NCI-H1436 treated with DMSO at 0.1 percent for 48 hours (cell line): ENCODE measurements around the gene B9D2.
A peak's percentile ranks its signal among the peaks of the same experiment; 100 is the strongest.

Experiments
- DNase-seq: peaks from one replicate; lab custom pipeline; 2025; lab: John Stamatoyannopoulos, UW

B9D2 gene

DNA sequence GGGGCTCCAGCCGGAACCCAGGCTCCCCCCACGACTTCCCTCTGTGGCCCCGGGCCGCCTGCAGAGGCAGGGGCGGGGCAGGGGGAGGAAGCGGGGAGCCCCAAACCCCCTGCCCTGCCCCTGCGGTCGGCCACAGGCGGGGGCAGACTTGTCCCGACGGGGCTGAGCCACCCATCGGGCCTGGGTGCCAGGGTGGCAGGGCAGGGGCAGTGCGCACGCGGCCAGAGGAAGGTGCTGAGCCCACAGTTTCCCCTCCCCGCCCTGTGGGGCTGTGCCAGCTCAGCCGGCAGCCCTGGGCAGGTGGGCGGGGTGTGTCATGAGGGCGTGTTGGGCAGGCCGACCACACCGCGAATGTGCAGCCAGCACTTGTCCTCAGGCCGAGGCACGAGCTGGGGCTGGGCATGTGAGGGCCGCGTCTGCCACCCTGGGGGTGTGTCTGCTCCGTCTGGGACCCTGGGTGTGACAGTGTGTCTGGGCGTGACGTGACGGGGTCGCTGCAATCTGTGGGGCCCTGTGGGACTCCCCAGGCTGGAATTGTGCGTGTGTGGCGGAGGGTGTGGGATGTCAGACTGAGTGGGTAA lies 36.3 kb downstream of the B9D2 start:
- DNase-seq: no peak

DNA sequence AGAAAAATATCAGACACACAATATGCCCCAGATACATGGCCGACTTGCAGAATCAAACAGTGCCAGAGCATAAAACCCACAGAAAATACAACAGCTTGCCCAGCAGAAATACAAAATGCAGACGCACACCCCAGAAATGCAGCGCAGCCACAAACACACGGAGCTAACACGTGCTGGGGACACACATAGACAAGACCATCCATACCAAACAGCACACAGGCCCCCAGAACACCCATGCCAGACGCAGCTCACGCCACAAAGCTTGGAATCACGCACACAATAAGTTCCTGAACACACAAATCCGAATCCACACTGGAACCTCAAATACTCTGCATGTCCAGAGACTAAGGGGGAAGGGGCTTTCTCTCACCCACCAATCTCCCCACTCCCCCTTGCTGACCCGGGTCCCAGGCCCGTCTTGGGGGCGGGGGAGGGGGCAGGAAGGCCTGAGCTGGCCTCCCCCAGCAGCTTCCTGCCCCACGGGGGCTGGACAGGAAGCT lies 36.8 kb downstream of the B9D2 start:
- DNase-seq: no peak

DNA sequence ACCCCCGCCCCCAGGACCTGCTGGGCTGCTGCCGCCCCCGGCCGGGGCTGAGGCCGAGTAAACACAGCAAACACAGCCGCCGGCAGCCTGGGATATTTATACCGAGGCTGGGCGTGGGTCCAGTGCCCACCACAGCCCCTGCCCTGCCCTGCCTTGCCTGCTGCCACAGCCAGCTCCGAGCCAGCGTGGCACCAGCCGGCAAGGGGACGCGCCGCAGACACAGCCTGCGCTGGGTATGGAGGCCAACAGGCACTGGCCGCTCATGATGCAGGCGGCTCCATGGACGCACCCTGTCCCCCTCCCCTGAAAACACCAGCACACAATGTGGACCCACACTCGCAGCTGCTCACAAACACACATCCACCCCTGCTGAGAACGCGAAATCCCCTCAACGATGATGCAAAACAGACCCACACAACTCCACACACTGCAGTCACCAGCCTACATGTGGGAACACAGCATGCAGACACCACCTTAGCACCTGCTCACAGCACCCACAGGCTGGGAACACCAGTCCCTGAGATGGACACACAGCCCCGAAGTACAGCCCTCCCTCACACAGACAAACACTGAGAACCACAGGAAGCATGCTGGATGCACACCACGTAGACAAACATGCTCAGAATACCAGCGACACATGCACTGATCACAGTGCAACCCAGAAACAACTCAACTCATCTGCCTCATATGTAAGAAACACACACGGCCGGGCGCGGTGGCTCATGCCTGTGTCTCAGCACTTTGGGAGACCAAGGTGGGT lies 37.8 kb downstream of the B9D2 start:
- DNase-seq: no peak

DNA sequence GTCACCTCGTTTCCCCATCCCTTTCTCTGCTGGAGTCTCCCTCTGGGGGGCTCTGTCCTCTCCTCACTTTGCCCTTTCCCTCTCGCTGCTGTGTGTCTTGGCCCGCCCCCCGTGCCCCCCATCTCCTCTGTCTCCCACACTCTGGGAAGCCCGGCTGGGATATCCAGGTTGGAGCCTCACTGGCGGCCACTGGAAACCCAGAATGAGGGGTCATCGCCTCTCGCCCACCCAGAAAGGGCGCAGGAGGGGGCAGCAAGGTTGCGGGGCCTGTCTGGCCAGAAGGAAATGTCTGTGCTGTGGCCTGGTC lies 38.4 kb downstream of the B9D2 start:
- DNase-seq: no peak

DNA sequence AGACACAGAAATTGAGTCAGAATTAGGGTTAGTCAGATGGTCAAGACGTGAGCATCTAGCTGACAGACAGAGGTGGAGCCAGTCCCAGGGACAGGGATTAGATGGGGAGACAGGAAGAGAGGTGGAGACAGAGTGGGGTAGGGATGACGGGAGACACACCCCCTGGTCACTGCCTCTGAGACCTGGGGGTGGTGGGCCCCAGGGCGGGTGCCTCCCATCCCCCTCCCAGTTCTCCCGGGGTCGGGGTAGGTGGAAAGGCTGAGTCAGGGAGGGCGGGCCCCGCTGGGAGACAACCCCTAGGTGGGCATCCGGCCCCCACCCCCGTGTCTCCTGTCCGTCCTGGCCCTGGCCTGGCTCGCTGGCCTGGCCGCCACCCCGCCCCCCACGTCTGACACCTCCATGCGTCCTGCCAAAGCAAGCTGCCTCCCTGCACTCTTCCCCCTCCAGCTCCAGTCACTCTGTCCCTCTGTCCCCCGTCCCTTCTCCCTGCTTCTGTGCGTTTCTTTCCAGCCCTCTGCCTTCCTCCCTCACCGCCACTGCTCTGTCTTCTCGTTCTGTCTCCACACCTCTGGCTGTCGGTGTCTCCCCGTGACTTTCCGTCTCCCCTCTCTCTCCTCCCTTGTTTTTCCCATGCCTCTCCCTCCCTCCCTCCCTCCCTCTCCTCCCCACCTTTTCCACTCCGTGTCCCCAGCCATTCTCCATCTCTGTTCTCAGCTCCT lies 38.9 kb downstream of the B9D2 start:
- DNase-seq: no peak

DNA sequence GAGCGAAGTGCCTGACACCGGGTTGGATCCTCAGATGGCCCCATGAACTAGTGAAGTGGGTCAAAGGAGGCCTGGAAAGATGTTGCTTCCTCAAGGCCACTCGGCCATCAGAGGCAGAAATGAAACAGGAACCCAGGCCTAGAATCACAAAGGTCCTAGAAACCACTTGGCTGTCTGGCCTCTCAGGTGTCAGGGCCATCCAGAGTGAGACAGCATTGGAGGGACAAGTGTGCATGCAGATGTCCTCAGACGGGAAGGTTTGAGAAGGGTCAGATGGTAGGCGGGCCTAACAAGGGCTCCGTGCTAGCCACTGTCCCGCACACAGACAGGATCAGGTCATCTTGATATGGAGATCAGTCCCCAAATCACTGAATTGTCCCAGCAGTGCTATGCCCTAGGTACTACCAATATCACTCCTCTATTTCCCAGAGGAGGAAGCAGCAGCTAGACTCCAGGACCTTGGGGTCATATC lies 39.7 kb downstream of the B9D2 start:
- no peak for DNase-seq

DNA sequence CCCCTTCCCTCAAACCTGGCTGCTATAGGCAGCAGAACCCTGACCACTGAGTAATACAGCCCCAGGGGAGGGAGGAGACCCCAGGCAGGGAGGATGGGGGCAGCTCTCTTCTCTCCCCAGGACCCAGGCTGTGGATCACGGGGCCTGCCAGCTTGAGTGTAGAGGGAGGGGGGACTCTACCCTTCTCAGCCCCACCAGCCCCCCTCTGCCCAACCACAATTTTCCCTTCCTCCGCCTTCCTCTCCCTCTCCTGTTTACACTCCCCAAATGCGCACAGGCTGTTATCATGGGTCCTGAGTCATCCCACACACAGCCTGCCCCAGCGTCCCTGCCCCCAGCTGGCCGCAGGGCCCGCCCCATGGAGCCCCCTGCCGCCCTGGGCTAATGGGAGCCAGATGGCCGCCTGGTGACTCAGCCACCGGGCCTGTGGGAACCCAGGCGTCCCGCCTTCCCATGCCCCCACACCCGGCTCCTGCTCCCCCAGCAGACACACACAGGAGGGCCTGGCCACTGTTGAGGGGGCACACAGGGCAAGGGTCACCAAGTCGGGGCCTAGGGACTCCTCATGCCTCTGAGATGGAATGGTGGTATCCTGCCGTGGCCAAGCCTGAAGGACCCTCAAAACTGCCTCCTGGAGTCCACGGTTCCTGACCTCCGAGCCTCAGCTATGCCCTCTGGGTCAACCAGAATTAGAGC lies 40.4 kb downstream of the B9D2 start:
- no peak for DNase-seq

DNA sequence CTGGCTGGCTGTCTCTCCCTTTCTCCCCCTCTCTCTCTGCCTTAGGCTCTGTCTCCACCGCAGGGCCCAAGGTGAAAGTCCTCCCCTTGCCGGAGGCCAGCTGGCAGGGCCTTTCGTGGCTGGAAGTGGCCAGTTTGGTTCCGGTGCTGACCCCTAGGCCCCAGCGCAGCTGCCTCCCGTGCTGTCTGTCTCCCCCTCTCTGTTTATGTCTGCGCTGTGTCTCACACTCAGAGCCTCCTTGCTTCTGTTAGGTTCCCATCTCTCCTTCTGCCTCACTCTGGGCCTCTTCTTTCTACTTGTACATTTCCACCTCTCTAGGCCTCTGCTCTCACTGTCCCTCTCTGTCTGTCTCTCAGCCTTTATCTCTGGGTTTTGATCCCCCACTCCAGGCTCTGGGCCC lies 40.9 kb downstream of the B9D2 start:
- no peak for DNase-seq

DNA sequence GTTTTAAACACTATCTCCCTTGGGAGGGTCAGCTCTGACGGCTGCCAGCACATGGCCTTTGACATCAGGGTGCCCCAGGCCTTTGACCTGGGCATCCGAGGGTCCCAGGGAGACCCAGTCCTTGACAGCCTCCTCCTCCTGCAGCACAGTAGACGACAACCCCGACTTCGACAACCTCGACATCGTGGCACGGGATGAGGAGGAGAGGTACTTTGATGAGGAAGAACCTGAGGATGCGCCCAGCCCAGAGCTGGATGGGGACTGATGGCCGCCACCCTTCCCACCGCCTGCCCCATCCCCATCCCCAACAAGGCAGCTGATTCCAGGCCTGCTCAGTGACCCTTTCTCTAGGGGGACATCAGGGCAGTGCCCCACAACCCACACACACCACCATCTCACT lies 41.5 kb downstream of the B9D2 start:
- no peak for DNase-seq

DNA sequence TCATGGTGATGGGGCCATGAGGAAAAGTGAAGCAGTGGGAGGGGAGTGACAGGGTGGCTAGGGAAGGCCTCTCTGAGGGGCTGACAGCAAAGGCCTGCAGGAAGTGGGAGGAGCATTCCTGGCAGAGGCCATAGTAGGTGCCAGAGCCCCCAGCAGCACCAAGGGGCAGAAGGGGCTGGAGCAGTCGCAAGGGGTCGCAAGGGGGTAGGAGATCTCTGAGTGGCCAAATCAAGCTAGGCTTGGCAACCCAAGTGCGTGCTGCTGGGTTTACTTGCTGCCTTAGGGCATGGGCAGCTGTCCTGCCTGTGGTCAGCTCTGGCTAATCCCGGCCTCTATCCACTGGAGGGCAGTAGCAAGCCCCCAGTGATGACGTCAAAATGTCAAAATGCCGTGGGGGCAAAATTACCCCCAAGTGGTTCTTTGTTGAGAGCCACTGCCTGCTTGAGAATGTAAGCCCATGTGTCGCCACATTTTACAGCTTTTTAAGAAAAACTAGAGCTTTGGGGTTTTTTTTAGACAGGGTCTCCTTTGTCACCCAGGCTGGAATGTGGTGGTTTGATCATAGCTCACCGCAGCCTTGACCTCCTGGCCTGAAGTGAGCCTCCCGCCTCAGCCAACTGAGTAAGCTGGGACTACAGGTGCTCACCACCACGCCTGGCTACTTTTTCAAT lies 42.2 kb downstream of the B9D2 start:
- DNase-seq: no peak

DNA sequence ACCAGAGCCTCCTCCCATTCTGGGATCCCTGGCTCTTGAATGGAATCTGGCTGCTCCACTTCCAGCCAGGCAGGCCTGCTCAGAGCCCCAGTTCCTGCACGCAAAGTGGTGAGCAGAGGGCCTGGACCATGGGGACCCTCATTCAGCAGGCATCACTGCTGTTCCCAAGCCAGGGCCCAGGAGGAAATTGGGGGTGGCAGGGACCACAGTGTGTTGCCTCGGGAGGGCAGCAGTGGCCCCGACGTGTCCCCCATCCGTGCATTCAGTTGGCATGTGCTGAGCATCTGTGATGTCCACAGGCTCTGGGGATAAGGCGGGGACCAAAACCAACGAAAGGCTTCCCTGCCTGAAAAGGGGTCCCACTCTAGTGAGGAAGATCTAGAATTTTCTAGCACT lies 42.7 kb downstream of the B9D2 start:
- no peak for DNase-seq

DNA sequence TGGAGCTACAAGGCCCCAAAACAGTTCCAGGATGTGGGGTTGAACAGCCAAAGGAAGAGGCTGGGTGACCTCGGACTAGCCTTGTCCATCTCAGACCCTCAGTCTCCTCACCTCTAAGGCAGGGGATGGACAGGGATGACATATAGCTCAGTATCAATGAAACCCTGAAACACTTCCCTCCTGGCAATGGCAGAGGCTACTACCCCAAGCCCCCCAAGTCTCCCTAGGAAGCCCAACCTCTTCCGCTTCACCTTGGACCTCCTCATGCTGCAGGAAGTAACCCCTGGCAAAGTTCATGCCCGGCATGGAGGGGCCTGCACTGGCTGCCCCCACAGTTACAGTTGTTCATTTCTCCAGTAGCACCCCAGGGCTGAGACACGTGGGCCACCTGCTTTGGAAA lies 43.4 kb downstream of the B9D2 start:
- DNase-seq: no peak

DNA sequence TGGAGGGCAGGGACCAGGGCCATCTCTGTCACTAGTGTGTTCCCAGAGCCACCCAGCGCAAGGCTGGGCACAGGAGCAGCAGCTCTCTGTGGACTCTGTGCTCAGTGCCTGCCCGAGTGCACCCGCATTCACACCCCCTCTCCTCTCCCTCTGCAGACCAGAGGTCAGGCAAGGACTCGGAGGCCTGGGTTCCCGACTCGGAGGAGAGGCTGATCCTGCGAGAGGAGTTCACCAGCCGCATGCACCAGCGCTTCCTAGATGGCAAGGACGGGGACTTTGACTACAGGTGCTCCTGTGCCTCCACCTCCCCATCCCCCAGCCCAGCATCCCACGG lies 43.8 kb downstream of the B9D2 start:
- no peak for DNase-seq

DNA sequence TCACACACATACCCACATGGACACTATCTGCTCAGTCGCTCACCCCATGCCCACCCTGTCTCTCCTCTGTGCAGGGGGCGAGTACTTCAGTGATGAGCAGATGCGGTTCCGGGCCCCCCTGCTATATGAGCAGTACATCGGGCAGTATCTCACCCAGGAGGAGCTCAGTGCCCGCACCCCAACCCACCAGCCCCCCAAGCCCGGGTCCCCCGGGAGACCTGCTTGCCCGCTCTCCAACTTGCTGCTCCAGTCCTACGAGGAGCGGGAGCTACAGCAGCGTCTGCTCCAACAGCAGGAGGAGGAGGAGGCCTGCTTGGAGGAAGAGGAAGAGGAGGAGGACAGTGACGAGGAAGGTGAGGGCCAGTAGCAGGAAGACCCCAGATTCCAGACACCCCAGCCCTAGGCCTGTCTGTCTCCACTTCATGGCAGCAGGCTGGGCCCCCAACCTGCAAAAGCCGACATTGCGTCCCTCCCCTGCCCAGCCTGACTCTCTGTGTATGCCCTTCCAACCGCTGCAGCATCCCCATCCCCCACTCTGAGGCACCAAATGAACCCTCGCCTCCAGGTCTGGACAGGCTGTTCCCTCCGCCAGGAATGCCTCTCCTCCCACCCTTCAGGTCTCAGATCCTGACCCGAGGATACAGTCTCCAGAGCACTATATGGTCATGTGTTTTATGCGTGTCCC lies 44.3 kb downstream of the B9D2 start:
- no peak for DNase-seq

DNA sequence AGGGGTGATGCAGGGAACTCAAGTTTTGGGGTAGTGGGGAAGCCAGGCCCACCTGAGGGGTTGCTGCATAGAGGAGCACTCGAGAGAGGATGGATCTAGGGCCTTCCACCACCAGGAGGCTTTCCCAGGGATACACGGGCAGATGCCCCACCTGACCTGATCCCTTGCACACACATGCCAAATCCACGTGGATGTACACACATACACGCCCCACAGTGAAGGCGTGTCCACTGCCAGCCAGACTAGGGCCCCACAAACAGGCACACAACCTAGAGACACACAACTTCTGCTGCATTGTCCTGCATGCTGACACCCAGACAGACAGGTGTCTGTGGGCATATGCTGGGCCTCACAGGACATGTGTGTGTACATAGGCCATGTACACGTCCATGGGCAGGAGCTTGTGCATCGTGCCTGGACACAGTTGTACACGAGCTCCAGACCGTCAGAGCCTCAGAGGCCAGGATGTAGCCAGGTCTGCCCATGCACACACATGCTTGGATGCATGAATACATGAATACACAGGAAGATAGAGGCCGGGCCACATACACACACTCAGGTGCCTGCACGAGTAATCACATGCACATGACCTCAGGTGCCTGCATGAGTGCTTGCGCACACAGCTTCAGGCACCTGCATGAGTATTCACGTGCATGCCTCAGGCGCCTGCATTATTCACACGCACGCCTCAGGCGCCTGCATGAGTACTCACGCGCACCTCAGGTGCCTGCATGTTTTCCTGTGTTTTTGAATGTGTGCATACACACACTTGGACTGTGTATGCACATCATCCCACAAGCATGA lies 45.1 kb downstream of the B9D2 start:
- no peak for DNase-seq

DNA sequence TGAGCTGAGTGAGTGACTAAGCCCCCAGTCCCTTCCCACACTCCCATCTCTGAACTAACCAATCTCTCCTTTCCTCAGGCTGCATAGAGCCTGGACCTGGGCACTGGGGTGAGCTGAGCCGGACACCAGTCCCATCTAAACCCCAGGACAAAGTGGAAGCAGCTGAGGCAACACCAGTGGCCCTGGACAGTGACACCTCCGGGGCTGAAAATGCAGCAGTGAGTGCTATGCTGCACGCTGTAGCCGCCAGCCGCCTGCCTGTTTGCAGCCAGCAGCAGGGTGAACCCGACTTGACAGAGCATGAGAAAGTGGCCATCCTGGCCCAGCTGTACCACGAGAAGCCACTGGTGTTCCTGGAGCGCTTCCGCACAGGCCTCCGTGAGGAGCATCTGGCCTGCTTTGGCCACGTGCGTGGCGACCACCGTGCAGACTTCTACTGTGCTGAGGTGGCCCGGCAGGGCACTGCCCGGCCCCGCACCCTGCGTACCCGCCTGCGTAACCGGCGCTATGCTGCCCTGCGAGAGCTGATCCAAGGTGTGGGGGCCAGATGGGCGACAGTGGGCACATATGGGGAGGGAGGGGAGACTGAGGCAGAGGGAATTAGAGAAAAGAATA lies 47.5 kb downstream of the B9D2 start:
- DNase-seq: no peak

DNA sequence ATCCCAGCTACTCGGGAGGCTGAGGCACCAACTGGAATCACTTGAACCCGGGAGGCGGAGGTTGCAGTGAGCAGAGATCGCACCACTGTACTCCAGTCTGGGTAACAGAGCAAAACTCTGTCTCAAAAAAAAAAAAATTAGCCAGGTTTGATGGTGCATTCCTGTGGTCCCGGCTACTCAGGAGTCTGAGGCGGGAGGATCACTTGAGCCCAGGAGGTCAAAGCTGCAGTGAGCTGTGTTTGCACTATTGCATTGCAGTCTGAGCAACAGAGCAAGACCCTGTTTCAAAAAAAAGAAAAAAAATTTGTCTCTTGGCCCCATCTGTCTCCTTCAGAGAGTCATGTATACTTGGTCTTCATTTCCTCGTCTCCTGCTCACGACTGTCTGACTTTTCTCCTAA lies 52.3 kb downstream of the B9D2 start:
- no peak for DNase-seq

DNA sequence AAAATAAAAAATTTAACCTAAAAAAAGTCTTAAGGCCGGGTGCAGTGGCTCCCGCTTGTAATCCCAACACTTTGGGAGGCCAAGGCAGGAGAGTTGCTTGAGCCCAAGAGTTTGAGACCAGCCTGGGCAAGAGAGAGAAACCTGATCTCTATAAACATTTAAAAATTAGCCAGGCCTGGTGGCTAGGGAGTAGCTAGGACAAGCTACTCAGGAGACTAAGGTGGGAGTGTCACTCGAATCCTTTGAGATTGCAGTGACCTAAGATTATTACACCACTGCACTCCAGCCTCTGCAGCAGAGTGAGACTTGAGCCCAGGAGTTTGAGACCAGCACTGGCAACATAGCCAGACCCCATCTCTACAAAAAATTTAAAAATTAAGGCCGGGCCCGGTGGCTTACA lies 52.9 kb downstream of the B9D2 start:
- no peak for DNase-seq

DNA sequence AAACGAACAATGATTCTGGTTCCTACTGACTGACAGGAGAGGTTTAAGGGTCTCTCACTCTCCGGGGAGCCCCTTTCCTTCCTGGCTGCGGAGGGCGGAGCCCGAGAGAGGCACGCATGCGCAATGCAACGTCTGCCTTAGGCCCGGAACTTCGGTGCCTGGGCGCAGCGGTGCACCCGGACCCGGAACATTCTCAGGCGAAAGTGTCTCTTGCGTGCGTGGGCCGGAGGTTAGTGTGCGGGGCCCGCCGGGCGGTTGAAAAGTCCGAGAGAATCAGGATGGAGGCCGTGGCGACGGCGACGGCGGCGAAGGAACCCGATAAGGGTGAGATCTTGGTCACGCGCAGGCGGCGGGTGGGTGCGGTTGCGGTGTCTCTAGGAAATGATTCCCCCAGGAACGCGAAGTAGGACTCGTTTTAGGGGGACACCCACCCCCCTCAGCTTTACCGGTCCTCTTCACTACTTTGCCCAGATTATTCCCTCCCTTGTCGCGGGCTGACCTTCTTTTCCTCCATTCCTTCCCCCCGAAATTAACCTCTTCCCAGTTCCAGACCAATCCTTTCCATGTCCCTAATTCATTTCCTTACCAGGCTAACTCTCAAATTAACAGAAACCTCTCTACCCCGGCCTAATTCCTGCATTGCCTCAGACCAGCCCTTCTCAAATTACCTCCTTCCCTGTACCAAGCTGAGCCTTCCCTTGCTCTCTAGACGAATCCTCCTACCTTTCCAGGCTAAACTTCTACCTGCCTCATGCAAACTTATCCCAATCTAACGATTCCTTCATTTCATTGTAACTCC lies 53.7 kb downstream of the B9D2 start, which contains the start of gene CCDC97:
TSS of gene CCDC97 (plus strand) at position 140 of the 799 bp plus-strand sequence. CDS start at position 279, 139 bp downstream.
- peak; percentile 15 for DNase-seq
